ENCODE data around the gene CAAP1. TPM values are rescaled to one million over a fixed set of nuclear protein-coding genes. Genes with fewer than 3 reads are reported as not detected.

CAAP1 gene
- total and polyA plus RNA-seq, 2 of the 13 experiments (the other 11 are each of a cell fraction or from before 2014, with no cell fraction given) = 10.9 to 40.2 TPM

GRCh38 chr9:26892251-26893029 lies at the start of gene CAAP1 (continued):
- TF ChIP-seq PTBP1 (IDR thresholded peaks at IDR 0.05; ENCODE audit: low read depth, low read length, poor library complexity, severe bottlenecking) (peak; percentile 37), PBX3 (CRISPR knock-in tag; IDR thresholded peaks at IDR 0.05; ENCODE audit: borderline replicate concordance) (no peak), PAF1 (CRISPR knock-in tag; IDR thresholded peaks at IDR 0.05) (no peak), KIAA2018 (CRISPR knock-in tag; IDR thresholded peaks at IDR 0.05; ENCODE audit: borderline replicate concordance) (no peak), ZNF691 (CRISPR knock-in tag; IDR thresholded peaks at IDR 0.05; ENCODE audit: borderline replicate concordance, low read depth) (no peak), ZNF629 (CRISPR knock-in tag; conservative IDR thresholded peaks at IDR 0.05) (peak; percentile 19; the same call in 1 of the 2 replicates), ESRRA (CRISPR knock-in tag; IDR thresholded peaks at IDR 0.05; ENCODE audit: low read depth) (peak; percentile 31; the same call in 1 of the 2 replicates), ZNF180 (CRISPR knock-in tag; IDR thresholded peaks at IDR 0.05; ENCODE audit: borderline replicate concordance, low read depth) (no peak), SETDB1 (CRISPR knock-in tag; IDR thresholded peaks at IDR 0.05; ENCODE audit: borderline replicate concordance) (no peak), E2F1 (CRISPR knock-in tag; IDR thresholded peaks at IDR 0.05) (peak; percentile 33; the same call in 1 of the 2 replicates), ZNF431 (CRISPR knock-in tag; IDR thresholded peaks at IDR 0.05; ENCODE audit: borderline replicate concordance, low read depth) (no peak; the same call in 1 of the 2 replicates), KMT2A (CRISPR knock-in tag; IDR thresholded peaks at IDR 0.05) (peak; percentile 94)
- TF ChIP-seq, protein P1, sequence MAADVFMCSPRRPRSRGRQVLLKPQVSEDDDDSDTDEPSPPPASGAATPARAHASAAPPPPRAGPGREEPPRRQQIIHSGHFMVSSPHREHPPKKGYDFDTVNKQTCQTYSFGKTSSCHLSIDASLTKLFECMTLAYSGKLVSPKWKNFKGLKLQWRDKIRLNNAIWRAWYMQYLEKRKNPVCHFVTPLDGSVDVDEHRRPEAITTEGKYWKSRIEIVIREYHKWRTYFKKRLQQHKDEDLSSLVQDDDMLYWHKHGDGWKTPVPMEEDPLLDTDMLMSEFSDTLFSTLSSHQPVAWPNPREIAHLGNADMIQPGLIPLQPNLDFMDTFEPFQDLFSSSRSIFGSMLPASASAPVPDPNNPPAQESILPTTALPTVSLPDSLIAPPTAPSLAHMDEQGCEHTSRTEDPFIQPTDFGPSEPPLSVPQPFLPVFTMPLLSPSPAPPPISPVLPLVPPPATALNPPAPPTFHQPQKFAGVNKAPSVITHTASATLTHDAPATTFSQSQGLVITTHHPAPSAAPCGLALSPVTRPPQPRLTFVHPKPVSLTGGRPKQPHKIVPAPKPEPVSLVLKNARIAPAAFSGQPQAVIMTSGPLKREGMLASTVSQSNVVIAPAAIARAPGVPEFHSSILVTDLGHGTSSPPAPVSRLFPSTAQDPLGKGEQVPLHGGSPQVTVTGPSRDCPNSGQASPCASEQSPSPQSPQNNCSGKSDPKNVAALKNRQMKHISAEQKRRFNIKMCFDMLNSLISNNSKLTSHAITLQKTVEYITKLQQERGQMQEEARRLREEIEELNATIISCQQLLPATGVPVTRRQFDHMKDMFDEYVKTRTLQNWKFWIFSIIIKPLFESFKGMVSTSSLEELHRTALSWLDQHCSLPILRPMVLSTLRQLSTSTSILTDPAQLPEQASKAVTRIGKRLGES (CRISPR knock-in tag; IDR thresholded peaks at IDR 0.05; ENCODE audit: borderline replicate concordance) = peak; percentile 12; the same call in 1 of the 2 replicates
